T-helper 2 cell (primary cell): ENCODE data around the gene TNFAIP3.

ENCODE experiments used
- DNase-seq, 5 experiments: peaks; one replicate each; pipeline versions ENCODE4 v3.0.0 to v3.0.0-alpha.2; 2012 to 2022

TNFAIP3 gene

GRCh38 chr6:137845460-137845859, 21.6 kb upstream of the TNFAIP3 start:
- DNase-seq = no peak

DNA sequence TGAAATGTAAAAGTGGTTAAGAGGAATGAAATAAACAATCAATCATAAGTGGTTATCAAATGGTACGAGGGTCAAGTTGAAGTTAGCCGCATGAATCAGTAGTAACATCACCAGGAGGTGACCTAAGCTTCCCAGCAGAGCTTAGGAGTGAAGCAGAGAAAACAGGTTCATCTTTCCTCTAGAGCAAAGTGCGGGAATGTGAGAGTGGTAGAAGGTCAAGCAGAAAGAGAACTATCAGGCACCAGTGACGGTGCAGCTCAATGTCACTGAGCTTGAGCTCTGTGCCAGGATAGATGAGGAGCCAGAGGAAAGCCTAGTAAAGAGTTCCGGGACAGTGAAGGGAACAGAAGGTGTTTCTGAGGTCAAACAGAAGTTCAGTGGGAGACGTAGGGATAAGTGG, 20.8 kb upstream of the TNFAIP3 start:
- no peak for DNase-seq

GRCh38 chr6:137846772-137847313, 20.2 kb upstream of the TNFAIP3 start:
- DNase-seq = no peak

DNA sequence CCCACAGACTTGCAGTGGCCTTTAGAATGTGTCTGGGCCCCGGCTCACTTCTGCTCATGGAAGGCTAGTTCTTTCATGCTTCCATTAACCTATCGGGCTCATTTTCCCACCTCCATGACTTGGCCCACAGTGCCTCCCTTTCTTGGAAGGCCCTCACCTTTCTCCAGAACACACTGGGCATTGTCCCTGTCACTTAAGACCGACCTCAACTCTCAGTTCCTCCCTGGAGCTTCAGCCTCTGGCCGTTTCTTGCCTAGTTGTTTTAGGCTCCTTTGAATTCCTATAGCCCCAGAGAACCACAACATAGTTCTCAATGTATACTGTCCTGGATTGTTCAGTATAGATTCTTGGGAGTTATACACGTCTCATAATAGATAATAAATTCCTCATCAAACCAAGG, 19.3 kb upstream of the TNFAIP3 start:
- DNase-seq = no peak

- no peak for DNase-seq
These were observed 18.4 kb upstream of the TNFAIP3 start for GRCh38 chr6:137848672-137849071.

DNA sequence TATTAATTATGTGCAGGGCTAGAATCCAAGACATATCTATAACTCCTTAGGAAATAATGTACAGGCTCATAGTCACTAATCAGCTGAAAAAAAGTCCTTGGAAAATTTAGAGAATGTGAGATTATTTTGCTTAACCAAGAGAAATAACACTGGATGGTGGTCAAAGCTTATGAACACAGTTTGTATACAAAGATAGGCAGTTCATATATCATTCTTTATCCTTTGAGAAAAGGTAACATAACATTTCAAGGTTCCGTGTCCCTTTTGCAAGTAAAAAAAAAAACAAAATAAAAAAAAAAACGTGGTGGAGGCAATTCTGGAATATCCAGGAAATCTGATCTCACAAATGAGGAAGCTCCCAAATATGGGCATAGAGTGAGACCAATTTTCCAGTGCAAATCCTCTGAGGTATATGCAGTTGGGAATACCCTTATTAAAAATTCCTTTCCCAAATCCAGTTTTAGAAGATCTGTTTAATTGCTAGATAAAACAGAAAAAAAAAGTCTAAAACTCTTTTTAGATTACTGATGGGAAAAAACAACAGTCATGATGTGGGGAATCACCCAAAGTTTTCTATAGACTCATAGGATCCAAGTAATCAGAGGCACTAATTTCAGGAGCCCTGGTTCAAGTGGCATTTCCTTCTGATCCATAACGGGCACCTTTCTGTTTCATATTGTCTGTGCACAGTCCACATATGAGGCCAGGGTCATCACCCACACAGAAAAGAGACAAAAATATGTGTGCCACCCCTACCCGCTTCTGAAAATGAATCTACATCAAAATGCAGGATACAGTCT, 17.7 kb upstream of the TNFAIP3 start:
- DNase-seq = peak in 1 of 5 experiments; percentile 62

DNA sequence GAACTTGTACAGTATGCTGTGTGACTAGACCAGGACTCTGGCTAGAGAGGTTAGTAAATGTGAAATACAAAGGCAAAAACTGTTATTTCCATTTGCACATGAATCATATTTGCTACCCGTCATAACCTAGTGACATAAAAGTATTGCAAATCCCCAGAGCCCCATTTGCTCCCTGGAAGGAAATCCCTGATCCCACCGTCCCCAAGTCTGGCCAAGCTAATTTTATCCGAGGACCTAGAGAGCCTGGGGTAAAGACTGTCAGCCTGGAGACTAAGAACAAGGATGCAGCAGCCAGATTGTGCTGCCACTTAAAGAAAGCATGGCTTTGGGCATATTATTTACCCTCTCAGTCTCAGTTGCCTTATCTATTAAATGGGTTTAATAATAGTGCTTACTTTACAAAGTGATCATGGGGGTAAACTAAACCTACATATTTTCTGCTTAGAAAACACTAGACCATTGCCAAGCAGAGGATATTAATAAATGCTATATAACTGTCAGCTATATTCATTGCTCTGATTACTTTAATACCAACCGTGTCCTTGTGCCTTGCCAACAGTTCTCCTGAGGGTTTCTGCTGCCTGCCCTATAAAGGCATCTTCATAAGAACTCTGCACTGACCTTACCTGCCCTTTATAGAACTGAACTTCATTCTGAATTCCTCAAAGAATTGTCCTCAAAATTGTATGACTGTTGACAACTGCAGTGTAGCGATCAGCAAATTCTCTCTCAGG, 16.9 kb upstream of the TNFAIP3 start:
- no peak for DNase-seq

- no peak for DNase-seq
These were observed 16.1 kb upstream of the TNFAIP3 start for GRCh38 chr6:137850816-137851602.

- no peak for DNase-seq
These were observed 15.4 kb upstream of the TNFAIP3 start for GRCh38 chr6:137851669-137852068.

DNA sequence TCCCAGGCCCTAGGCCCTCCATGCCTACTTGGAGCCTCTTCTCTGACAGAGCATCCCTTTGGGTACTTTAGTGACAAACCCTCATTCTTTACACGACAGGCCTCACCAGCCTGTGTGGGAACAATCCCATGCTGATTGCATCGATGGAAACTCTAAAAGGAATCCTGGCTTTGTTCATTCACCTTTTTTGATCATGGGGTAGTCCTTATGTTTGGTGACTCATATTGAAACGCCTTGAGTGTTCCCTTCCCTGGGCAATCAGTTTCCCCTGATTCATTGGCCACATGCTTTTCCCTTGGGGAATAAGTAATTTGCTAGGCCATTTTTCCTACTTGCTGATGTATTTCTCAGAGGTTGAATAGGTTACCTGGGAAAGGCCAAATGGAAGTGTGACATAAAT, 14.7 kb upstream of the TNFAIP3 start:
- DNase-seq = no peak

DNA sequence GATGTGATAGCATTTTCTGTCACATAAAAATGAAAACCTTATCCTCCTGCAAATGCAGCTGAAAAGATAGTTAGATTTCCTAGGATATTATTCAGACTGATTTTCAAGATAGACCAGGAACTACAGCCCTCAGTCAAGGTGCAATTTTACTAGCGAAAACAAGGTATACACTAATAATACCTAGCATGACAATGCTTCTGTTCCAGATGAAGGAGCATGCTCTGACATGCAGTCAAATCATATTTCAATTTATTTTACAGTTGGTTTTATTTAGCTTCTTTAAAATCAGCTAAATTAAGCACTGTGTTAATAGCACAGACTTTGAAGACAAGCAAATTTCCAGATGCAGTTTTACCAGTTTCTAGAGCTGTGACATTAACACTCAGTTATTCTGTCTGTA, 14.2 kb upstream of the TNFAIP3 start:
- no peak for DNase-seq

- DNase-seq = no peak
These were observed 13.4 kb upstream of the TNFAIP3 start for GRCh38 chr6:137853569-137854213.

- DNase-seq = no peak
These were observed 10.7 kb upstream of the TNFAIP3 start for GRCh38 chr6:137856138-137856898.

- DNase-seq = no peak
These were observed 8.0 kb upstream of the TNFAIP3 start for GRCh38 chr6:137859025-137859424.

GRCh38 chr6:137860394-137861005, 6.6 kb upstream of the TNFAIP3 start:
- DNase-seq = no peak

DNA sequence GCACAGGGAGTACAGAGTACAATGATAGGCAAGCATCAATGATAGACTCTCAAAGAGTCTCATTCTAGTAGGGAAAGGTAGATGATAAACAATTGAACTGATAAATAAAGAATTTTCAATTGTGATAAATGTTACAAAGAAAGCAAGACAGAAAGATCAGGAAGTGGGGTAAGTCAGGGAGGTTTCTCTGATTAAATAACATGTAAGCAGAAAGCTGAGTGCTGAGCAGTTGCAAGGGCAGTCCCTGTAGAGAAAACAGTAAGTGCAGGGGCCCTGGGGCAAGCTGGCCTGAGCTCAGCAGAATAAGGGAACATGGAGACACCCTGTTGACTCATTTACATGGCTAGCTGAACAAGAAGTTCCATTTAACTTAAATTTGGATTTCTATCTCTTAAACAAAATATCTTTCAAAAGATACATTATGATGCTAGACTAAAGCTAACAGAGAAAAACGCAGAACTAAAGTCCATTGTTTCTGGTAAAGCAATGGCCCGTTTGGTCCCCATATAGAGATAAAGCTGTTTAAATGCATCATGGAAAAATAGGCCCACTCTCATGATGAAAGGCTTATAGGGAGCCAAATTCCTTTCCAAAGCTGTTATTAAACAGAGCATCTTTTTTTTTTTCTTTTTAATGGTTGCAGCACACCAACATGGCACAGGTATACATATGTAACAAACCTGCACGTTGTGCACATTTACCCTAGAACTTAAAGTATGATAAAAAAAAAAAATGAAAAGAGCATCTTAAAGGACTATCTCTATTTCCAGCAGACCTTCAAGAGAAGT, 5.3 kb upstream of the TNFAIP3 start:
- no peak for DNase-seq

GRCh38 chr6:137862419-137863090, 4.5 kb upstream of the TNFAIP3 start:
- DNase-seq = no peak

GRCh38 chr6:137863091-137863797, 3.8 kb upstream of the TNFAIP3 start:
- DNase-seq = no peak

GRCh38 chr6:137864812-137865508, 2.1 kb upstream of the TNFAIP3 start:
- DNase-seq = no peak
